Naive thymus-derived CD4-positive, alpha-beta T cell (primary cell): ENCODE results near the gene TAS2R13. TPM values are rescaled to one million over a fixed set of nuclear protein-coding genes. Genes with fewer than 3 reads are reported as not detected.

ENCODE experiments used
- ATAC-seq: fragments of 150-1000 bp; cut with Tn5 transposase; 2 replicates; pipeline ENCODE4 v1.10.0; 2021; ENCODE audit warnings: mild to moderate bottlenecking, moderate library complexity
- CTCF ChIA-PET: fragments of 350-600 bp; sonication (Branson Sonifier 250); formaldehyde crosslinking; loops from one replicate; lab custom pipeline; 2021; ENCODE audit warnings: antibody characterized with exemption; lab: Charles Lee
- POLR2A ChIA-PET: fragments of 350-600 bp; sonication (Branson Sonifier 250); formaldehyde crosslinking; loops from one replicate; lab custom pipeline; 2021; ENCODE audit warnings: antibody characterized with exemption, inconsistent platforms; lab: Charles Lee
- DNase-seq, 9 donors: peaks; one replicate each; pipeline versions ENCODE4 v3.0.0 to v3.0.0-alpha.2; 2020 to 2022; ENCODE audit warnings: mixed read lengths in 1 of 9
- H3K27ac ChIP-seq: one replicate; pipeline ENCODE4 v1.7.0; 2013; ENCODE audit warnings: mild to moderate bottlenecking, low read depth, low read length, moderate library complexity
- H3K27me3 ChIP-seq, 2 donors: one replicate each; pipeline ENCODE4 v1.7.0; 2013; ENCODE audit warnings: low read length in 2 of 2, mild to moderate bottlenecking in 2 of 2, moderate library complexity in 2 of 2; ENCODE audit not compliant: control insufficient read depth in 2 of 2, insufficient read depth in 2 of 2
- H3K36me3 ChIP-seq, 3 experiments: 1 replicate in 2 of 3; 2 replicates in 1 of 3; pipeline ENCODE4 v1.7.0; 2013; ENCODE audit warnings: low read length in 3 of 3, mild to moderate bottlenecking in 3 of 3, moderate library complexity in 1 of 3; ENCODE audit not compliant: insufficient read depth in 3 of 3, control insufficient read depth in 2 of 3
- H3K4me1 ChIP-seq, 2 donors: one replicate each; pipeline ENCODE4 v1.7.0; 2013; ENCODE audit warnings: low read length in 2 of 2, mild to moderate bottlenecking in 2 of 2, moderate library complexity in 1 of 2; ENCODE audit not compliant: control insufficient read depth in 2 of 2, insufficient read depth in 2 of 2
- H3K4me3 ChIP-seq: 2 replicates; pipeline ENCODE4 v1.7.0; 2013; ENCODE audit warnings: mild to moderate bottlenecking, low read length
- H3K9me3 ChIP-seq, 3 experiments: 1 replicate in 2 of 3; 2 replicates in 1 of 3; pipeline ENCODE4 v1.7.0; 2013; ENCODE audit warnings: low read length in 3 of 3; ENCODE audit not compliant: control insufficient read depth in 2 of 3
- H3K27ac Mint-ChIP-seq, 9 donors: one replicate each; pipeline ENCODE4 v1.8.0; 2020 to 2022; ENCODE audit warnings: mixed read lengths in 9 of 9, mild to moderate bottlenecking in 8 of 9, moderate library complexity in 5 of 9, inconsistent platforms in 2 of 9
- H3K27me3 Mint-ChIP-seq, 5 donors: one replicate each; pipeline ENCODE4 v1.8.0; 2021 to 2022; ENCODE audit warnings: mixed read lengths in 5 of 5, mild to moderate bottlenecking in 1 of 5
- H3K36me3 Mint-ChIP-seq, 5 donors: one replicate each; pipeline ENCODE4 v1.8.0; 2020 to 2022; ENCODE audit warnings: mixed read lengths in 5 of 5, mild to moderate bottlenecking in 3 of 5, inconsistent platforms in 1 of 5
- H3K4me1 Mint-ChIP-seq, 7 donors: one replicate each; pipeline ENCODE4 v1.8.0; 2020 to 2022; ENCODE audit warnings: mixed read lengths in 7 of 7, mild to moderate bottlenecking in 3 of 7, inconsistent platforms in 1 of 7
- H3K4me3 Mint-ChIP-seq, 10 donors: one replicate each; pipeline ENCODE4 v1.8.0; 2020 to 2022; ENCODE audit warnings: mild to moderate bottlenecking in 10 of 10, mixed read lengths in 10 of 10, moderate library complexity in 6 of 10, inconsistent platforms in 2 of 10
- H3K9me3 Mint-ChIP-seq, 11 donors: one replicate each; pipeline ENCODE4 v1.8.0; 2020 to 2022; ENCODE audit warnings: mixed read lengths in 11 of 11, mild to moderate bottlenecking in 4 of 11, inconsistent platforms in 1 of 11, moderate library complexity in 1 of 11
- intact Hi-C, 2 donors: fragments of 100-400 bp; cut with micrococcal nuclease; formaldehyde crosslinking; loops; one replicate each; pipeline ENCODE4 v1.15.1; 2023
- polyA plus RNA-seq, 2 donors: library from polyadenylated mRNA; unstranded; fragments of 300-500 nt; fragmentation: Illumina TruSeq; gene quantifications; one replicate each; pipeline ENCODE4 v1.2.3, GENCODE V29; 2021
- total RNA-seq, 6 experiments: library from RNA in 5 of 6; stranded (reverse) in 5 of 6; gene quantifications; 1 replicate in 5 of 6; 2 replicates in 1 of 6; pipeline ENCODE4 v1.2.3 and lab custom pipeline; 2021 to 2026

Gene TAS2R13
- total and polyA plus RNA-seq, 7 experiments from 2014 or later = 0.72 to 2.1 (median 1.4) TPM; not detected in 2

DNA sequence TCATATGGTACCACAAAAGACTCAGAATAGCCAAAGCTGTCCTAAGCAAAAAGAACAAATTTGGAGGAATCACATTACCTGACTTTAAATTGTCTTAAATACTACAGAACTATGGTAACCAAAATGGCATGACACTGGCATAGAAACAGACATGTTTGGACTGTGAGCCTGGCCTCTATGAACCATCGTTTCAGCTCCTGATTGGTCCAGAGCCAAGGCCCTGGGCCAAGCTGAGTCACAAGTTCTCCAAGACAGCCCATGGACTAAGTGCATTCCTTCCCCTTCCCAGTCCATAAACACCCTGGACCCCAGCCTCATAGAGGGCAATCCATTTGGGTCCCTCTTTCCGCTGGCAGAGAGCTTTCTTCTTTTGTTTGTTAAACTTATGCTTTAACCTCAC lies 48.0 kb downstream of the TAS2R13 start:
- intact Hi-C loops = no loop called here
- CTCF ChIA-PET = no interaction called here
- Mint-ChIP-seq H3K27ac (no peak overlapping the region), H3K4me1 (peaks cover 0 to 6% (median 0%) of the 10 kb centered on the region in 7 donors), H3K9me3 (peaks cover 18 to 83% (median 56%) of the 10 kb centered on the region in 11 donors), H3K4me3 (no peak overlapping the region), H3K27me3 (no peaks in the 10 kb centered on the region), H3K36me3 (peaks cover 33 to 93% (median 89%) of the 10 kb centered on the region in 5 donors)
- Histone ChIP-seq H3K27ac (no peak overlapping the region), H3K36me3 (peaks cover 0 to 11% (median 0%) of the 10 kb centered on the region in 3 experiments), H3K4me1 (no peaks in the 10 kb centered on the region), H3K9me3 (peaks cover 0 to 22% (median 8%) of the 10 kb centered on the region in 3 experiments), H3K27me3 (no peaks in the 10 kb centered on the region), H3K4me3 (no peak overlapping the region)
- POLR2A ChIA-PET = no interaction called here
- ATAC-seq (no peak), DNase-seq (no peak)

Other genes with a start within 250 kb of the TAS2R13 start
- gene STYK1, start 235.5 kb downstream of the TAS2R13 start, total RNA-seq = 1 to 10 TPM in 1 of 5 experiments, under 1 TPM in 2, not detected in 2; 0.24 to 1.6 (median 0.34) TPM
- gene STYK1, start 235.5 kb downstream of the TAS2R13 start, polyA plus RNA-seq = not detected
- 100 to 1,000 TPM in 2 of 5 experiments, 10 to 100 TPM in 1, 1 to 10 TPM in 2; 4.5 to 162 (median 60.9) TPM for gene YBX3, start 186.2 kb downstream of the TAS2R13 start, total RNA-seq
- 1 to 10 TPM; 5.1 to 6.4 TPM for gene YBX3, start 186.2 kb downstream of the TAS2R13 start, polyA plus RNA-seq
- gene TAS2R7, start 106.9 kb downstream of the TAS2R13 start, total RNA-seq = not detected
- gene TAS2R7, start 106.9 kb downstream of the TAS2R13 start, polyA plus RNA-seq = not detected
- gene TAS2R8, start 102.3 kb downstream of the TAS2R13 start, total RNA-seq = not detected
- gene TAS2R8, start 102.3 kb downstream of the TAS2R13 start, polyA plus RNA-seq = not detected
- gene TAS2R9, start 99.4 kb downstream of the TAS2R13 start, total RNA-seq = not detected
- gene TAS2R9, start 99.4 kb downstream of the TAS2R13 start, polyA plus RNA-seq = not detected
- gene TAS2R10, start 83.2 kb downstream of the TAS2R13 start, total RNA-seq = 1 to 10 TPM in 1 of 5 experiments, under 1 TPM in 3, not detected in 1; 0.37 to 1.2 (median 0.93) TPM
- gene TAS2R10, start 83.2 kb downstream of the TAS2R13 start, polyA plus RNA-seq = not detected
- gene PRR4, start 60.1 kb downstream of the TAS2R13 start, total RNA-seq = 1 to 10 TPM; 2.2 to 4.6 (median 3.3) TPM
- gene PRR4, start 60.1 kb downstream of the TAS2R13 start, polyA plus RNA-seq = 1 to 10 TPM; 2.1 to 2.3 TPM
- gene PRH1, start 25.3 kb downstream of the TAS2R13 start, total RNA-seq = 10 to 100 TPM; 19.9 to 37.8 (median 29.8) TPM
- 10 to 100 TPM in 1 of 2 donors, 1 to 10 TPM in 1; 7.9 to 10.7 TPM for gene PRH1, start 25.3 kb downstream of the TAS2R13 start, polyA plus RNA-seq
- gene PRH2, start 19.7 kb upstream of the TAS2R13 start, total RNA-seq = under 1 TPM in 2 of 5 experiments, not detected in 3; 0.51 to 0.65 TPM
- not detected for gene PRH2, start 19.7 kb upstream of the TAS2R13 start, polyA plus RNA-seq
- 1 to 10 TPM; 2.2 to 3.3 (median 2.6) TPM for gene TAS2R14, start 29.7 kb upstream of the TAS2R13 start, total RNA-seq
- gene TAS2R14, start 29.7 kb upstream of the TAS2R13 start, polyA plus RNA-seq = under 1 TPM; 0.60 to 0.91 TPM
- 1 to 10 TPM in 4 of 5 experiments, under 1 TPM in 1; 0.72 to 1.9 (median 1.5) TPM for gene TAS2R50, start 77.3 kb upstream of the TAS2R13 start, total RNA-seq
- not detected for gene TAS2R50, start 77.3 kb upstream of the TAS2R13 start, polyA plus RNA-seq
- gene TAS2R20, start 88.7 kb upstream of the TAS2R13 start, total RNA-seq = 1 to 10 TPM; 1.6 to 3.5 (median 2.3) TPM
- gene TAS2R20, start 88.7 kb upstream of the TAS2R13 start, polyA plus RNA-seq = under 1 TPM in 1 of 2 donors, not detected in 1; 0.15 TPM
- 1 to 10 TPM; 1.8 to 4.9 (median 3.4) TPM for gene TAS2R19, start 113.1 kb upstream of the TAS2R13 start, total RNA-seq
- gene TAS2R19, start 113.1 kb upstream of the TAS2R13 start, polyA plus RNA-seq = under 1 TPM; 0.24 to 0.39 TPM
- 1 to 10 TPM; 1.5 to 6.2 (median 3.6) TPM for gene TAS2R31, start 121.8 kb upstream of the TAS2R13 start, total RNA-seq
- under 1 TPM in 1 of 2 donors, not detected in 1; 0.26 TPM for gene TAS2R31, start 121.8 kb upstream of the TAS2R13 start, polyA plus RNA-seq
- gene TAS2R46, start 152.7 kb upstream of the TAS2R13 start, total RNA-seq = 1 to 10 TPM; 1.2 to 3.4 (median 2.7) TPM
- gene TAS2R46, start 152.7 kb upstream of the TAS2R13 start, polyA plus RNA-seq = under 1 TPM in 1 of 2 donors, not detected in 1; 0.21 TPM
- 1 to 10 TPM; 1.1 to 2.1 (median 1.7) TPM for gene TAS2R43, start 182.8 kb upstream of the TAS2R13 start, total RNA-seq
- under 1 TPM in 1 of 2 donors, not detected in 1; 0.32 TPM for gene TAS2R43, start 182.8 kb upstream of the TAS2R13 start, polyA plus RNA-seq
- gene TAS2R30, start 225.1 kb upstream of the TAS2R13 start, total RNA-seq = 1 to 10 TPM; 4.1 to 7.2 (median 5.3) TPM
- gene TAS2R30, start 225.1 kb upstream of the TAS2R13 start, polyA plus RNA-seq = under 1 TPM in 1 of 2 donors, not detected in 1; 0.18 TPM